Loucy (cell line): ENCODE measurements around the gene IPO4.

Source experiments
- CTCF ChIP-seq: fragments of 200-600 bp; sonication (generic); conservative IDR thresholded peaks from 2 replicates; pipeline ENCODE4 v1.5.1; 2014; ENCODE audit warnings: mild to moderate bottlenecking, antibody characterized with exemption, low read length
- EZH2phosphoT487 ChIP-seq: fragments of 200-600 bp; IDR thresholded peaks from 2 replicates; pipeline ENCODE4 v1.6.1; 2018; ENCODE audit warnings: antibody characterized with exemption, mild to moderate bottlenecking, moderate library complexity, borderline replicate concordance

- TF ChIP-seq CTCF, result no peak
- no peak for TF ChIP-seq EZH2phosphoT487
Observed at GRCh38 chr14:24232645-24233537, 44.3 kb upstream of the IPO4 start, which contains the start of gene GMPR2.
